SK-N-SH treated with all-trans-retinoic acid at 6 μM for 48 hours (cell line): ENCODE data around the gene RUSF1.
A peak's percentile ranks its signal among the peaks of the same experiment; 100 is the strongest.

ENCODE experiments used
- ATAC-seq: fragments of 200-7000 bp; cut with Tn5 transposase; 3 replicates; pipeline ENCODE4 v1.9.1; 2020; ENCODE audit warnings: mild to moderate bottlenecking, moderate library complexity
- BACH2 ChIP-seq: fragments of 250-450 bp; sonication (Bioruptor Pico); IDR thresholded peaks from 2 replicates; pipeline ENCODE4 v1.9.0; 2021; ENCODE audit warnings: mild to moderate bottlenecking, borderline replicate concordance
- CSDC2 ChIP-seq: fragments of 250-450 bp; sonication (Bioruptor Pico); IDR thresholded peaks from 2 replicates; pipeline ENCODE4 v1.5.0; 2020; ENCODE audit warnings: mild to moderate bottlenecking, moderate library complexity
- ESRRG ChIP-seq: fragments of 250-450 bp; sonication (Bioruptor Pico); IDR thresholded peaks from 2 replicates; pipeline ENCODE4 v1.6.1; 2021; ENCODE audit warnings: mild to moderate bottlenecking
- GLIS3 ChIP-seq: fragments of 250-450 bp; sonication (Bioruptor Pico); IDR thresholded peaks from 2 replicates; pipeline ENCODE4 v1.5.0; 2020; ENCODE audit warnings: mild to moderate bottlenecking, moderate library complexity
- ISL1 ChIP-seq: fragments of 250-450 bp; sonication (Bioruptor Pico); IDR thresholded peaks from 2 replicates; pipeline ENCODE4 v2.1.2; 2022; ENCODE audit warnings: mild to moderate bottlenecking, moderate library complexity
- OSR1 ChIP-seq: fragments of 250-450 bp; sonication (Bioruptor Pico); IDR thresholded peaks from 2 replicates; pipeline ENCODE4 v1.8.0; 2022; ENCODE audit warnings: moderate library complexity, mild to moderate bottlenecking, inconsistent platforms
- RARB ChIP-seq: fragments of 250-450 bp; sonication (Bioruptor Pico); IDR thresholded peaks from 2 replicates; pipeline ENCODE4 v1.8.0; 2021; ENCODE audit warnings: mild to moderate bottlenecking, moderate library complexity
- TCF4 ChIP-seq: fragments of 250-450 bp; sonication (Bioruptor Pico); IDR thresholded peaks from 2 replicates; pipeline ENCODE4 v1.8.0; 2021; ENCODE audit warnings: mild to moderate bottlenecking, moderate library complexity, borderline replicate concordance
- TOX ChIP-seq: fragments of 250-450 bp; sonication (Bioruptor Pico); IDR thresholded peaks from 2 replicates; pipeline ENCODE4 v1.8.0; 2021; ENCODE audit warnings: mild to moderate bottlenecking, moderate library complexity, borderline replicate concordance
- ZC3H10 ChIP-seq: fragments of 250-450 bp; sonication (Bioruptor Pico); IDR thresholded peaks from 2 replicates; pipeline ENCODE4 v1.5.1; 2021; ENCODE audit warnings: mild to moderate bottlenecking, moderate library complexity
- ZFP3 ChIP-seq: fragments of 250-450 bp; sonication (Bioruptor Pico); IDR thresholded peaks from 2 replicates; pipeline ENCODE4 v1.5.0; 2020; ENCODE audit warnings: mild to moderate bottlenecking, moderate library complexity
- ZFP30 ChIP-seq: fragments of 450-650 bp; formaldehyde crosslinking; IDR thresholded peaks from 2 replicates; pipeline ENCODE4 v1.5.0; 2022; ENCODE audit warnings: mild to moderate bottlenecking, moderate library complexity
- ZNF565 ChIP-seq: fragments of 450-650 bp; formaldehyde crosslinking; conservative IDR thresholded peaks from 2 replicates; pipeline ENCODE4 v1.5.0; 2020; ENCODE audit warnings: low read depth, mild to moderate bottlenecking, moderate library complexity
- ZNF70 ChIP-seq: fragments of 450-650 bp; formaldehyde crosslinking; IDR thresholded peaks from 2 replicates; pipeline ENCODE4 v1.5.0; 2020; ENCODE audit warnings: mild to moderate bottlenecking, moderate library complexity
- ZNF8 ChIP-seq: fragments of 450-650 bp; formaldehyde crosslinking; IDR thresholded peaks from 2 replicates; pipeline ENCODE4 v1.5.0; 2020; ENCODE audit warnings: mild to moderate bottlenecking, moderate library complexity
- TF ChIP-seq, protein P1 (sequence below): fragments of 250-450 bp; sonication (Bioruptor Pico); IDR thresholded peaks from 2 replicates; pipeline ENCODE4 v1.8.0; 2020; ENCODE audit warnings: mild to moderate bottlenecking, moderate library complexity, borderline replicate concordance
- TF ChIP-seq, protein P2 (sequence below): fragments of 250-450 bp; sonication (Bioruptor Pico); IDR thresholded peaks from 2 replicates; pipeline ENCODE4 v1.8.0; 2021; ENCODE audit warnings: low read depth, mild to moderate bottlenecking, moderate library complexity, borderline replicate concordance
- TF ChIP-seq, protein P3 (sequence below): fragments of 250-450 bp; sonication (Bioruptor Pico); IDR thresholded peaks from 2 replicates; pipeline ENCODE4 v1.5.1; 2020; ENCODE audit warnings: low read depth, mild to moderate bottlenecking, moderate library complexity
- TF ChIP-seq, protein P4 (sequence below): fragments of 250-450 bp; sonication (Bioruptor Pico); IDR thresholded peaks from 2 replicates; pipeline ENCODE4 v1.5.0; 2020; ENCODE audit warnings: mild to moderate bottlenecking, moderate library complexity
- TF ChIP-seq, protein P5 (sequence below): fragments of 250-450 bp; sonication (Bioruptor Pico); IDR thresholded peaks from 2 replicates; pipeline ENCODE4 v1.5.1; 2021; ENCODE audit warnings: mild to moderate bottlenecking, moderate library complexity

Gene RUSF1

DNA sequence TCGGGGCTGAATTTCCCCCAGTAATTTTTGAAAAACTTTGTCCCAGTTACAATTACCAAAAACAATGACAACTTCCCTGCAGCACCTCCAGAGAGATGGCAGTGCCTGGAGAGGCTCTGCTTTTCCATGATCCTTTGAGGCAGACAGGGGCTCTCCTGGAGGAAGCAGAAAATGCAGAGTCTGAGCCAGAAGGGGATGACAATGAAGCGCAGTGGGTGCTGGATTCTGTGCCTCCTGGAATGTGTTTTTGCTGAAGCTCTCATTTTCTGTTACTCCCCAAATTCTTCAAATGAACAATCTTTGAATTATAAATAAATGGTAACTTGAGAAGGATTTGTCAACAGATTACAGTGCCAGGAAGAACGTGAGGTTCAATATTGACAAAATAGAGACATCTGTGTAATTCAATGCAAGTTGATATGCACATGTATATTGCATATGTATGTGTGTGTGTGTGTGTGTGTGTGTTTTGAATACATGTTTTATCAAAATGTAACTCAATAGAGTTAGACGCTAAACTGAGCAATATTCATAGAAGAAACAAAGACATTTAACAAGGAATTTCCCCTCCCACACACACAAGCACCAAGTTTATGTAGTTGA lies 9.7 kb upstream of the RUSF1 start (continued):
- TF ChIP-seq TOX (CRISPR knock-in tag): no peak
- no peak for TF ChIP-seq ZFP3 (CRISPR knock-in tag)
- TF ChIP-seq, protein P1, sequence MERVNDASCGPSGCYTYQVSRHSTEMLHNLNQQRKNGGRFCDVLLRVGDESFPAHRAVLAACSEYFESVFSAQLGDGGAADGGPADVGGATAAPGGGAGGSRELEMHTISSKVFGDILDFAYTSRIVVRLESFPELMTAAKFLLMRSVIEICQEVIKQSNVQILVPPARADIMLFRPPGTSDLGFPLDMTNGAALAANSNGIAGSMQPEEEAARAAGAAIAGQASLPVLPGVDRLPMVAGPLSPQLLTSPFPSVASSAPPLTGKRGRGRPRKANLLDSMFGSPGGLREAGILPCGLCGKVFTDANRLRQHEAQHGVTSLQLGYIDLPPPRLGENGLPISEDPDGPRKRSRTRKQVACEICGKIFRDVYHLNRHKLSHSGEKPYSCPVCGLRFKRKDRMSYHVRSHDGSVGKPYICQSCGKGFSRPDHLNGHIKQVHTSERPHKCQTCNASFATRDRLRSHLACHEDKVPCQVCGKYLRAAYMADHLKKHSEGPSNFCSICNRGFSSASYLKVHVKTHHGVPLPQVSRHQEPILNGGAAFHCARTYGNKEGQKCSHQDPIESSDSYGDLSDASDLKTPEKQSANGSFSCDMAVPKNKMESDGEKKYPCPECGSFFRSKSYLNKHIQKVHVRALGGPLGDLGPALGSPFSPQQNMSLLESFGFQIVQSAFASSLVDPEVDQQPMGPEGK (CRISPR knock-in tag): no peak

DNA sequence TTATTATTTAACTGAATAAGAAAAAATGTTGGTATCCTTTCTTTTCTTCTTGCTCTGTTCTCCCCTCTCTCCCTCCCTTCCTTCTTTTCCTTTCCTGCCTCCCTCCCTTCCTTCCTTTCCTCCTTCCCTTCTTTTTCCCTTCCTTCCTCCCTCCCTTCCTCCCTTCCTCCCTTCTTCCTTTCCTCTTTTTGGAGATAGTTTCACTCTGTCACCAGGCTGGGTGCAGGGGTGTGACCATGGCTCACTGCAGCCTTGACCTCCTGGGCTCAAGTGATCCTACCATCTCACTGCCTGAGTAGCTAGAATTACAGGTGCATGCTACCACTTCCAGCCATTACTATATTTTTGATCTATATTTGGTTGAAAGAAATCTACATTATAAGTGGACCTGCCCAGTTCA lies 5.7 kb upstream of the RUSF1 start:
- ATAC-seq: no peak
- TF ChIP-seq CSDC2 (CRISPR knock-in tag) (no peak), ZFP3 (CRISPR knock-in tag) (no peak), RARB (CRISPR knock-in tag) (no peak), GLIS3 (no peak), ZNF565 (no peak), ZFP30 (CRISPR knock-in tag) (no peak), ISL1 (CRISPR knock-in tag) (no peak)
- TF ChIP-seq, protein P2, sequence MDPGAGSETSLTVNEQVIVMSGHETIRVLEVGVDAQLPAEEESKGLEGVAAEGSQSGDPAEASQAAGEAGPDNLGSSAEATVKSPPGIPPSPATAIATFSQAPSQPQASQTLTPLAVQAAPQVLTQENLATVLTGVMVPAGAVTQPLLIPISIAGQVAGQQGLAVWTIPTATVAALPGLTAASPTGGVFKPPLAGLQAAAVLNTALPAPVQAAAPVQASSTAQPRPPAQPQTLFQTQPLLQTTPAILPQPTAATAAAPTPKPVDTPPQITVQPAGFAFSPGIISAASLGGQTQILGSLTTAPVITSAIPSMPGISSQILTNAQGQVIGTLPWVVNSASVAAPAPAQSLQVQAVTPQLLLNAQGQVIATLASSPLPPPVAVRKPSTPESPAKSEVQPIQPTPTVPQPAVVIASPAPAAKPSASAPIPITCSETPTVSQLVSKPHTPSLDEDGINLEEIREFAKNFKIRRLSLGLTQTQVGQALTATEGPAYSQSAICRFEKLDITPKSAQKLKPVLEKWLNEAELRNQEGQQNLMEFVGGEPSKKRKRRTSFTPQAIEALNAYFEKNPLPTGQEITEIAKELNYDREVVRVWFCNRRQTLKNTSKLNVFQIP (CRISPR knock-in tag): no peak
- TF ChIP-seq, protein P3, sequence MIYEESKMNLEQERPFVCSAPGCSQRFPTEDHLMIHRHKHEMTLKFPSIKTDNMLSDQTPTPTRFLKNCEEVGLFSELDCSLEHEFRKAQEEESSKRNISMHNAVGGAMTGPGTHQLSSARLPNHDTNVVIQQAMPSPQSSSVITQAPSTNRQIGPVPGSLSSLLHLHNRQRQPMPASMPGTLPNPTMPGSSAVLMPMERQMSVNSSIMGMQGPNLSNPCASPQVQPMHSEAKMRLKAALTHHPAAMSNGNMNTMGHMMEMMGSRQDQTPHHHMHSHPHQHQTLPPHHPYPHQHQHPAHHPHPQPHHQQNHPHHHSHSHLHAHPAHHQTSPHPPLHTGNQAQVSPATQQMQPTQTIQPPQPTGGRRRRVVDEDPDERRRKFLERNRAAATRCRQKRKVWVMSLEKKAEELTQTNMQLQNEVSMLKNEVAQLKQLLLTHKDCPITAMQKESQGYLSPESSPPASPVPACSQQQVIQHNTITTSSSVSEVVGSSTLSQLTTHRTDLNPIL: no peak
- TF ChIP-seq, protein P4, sequence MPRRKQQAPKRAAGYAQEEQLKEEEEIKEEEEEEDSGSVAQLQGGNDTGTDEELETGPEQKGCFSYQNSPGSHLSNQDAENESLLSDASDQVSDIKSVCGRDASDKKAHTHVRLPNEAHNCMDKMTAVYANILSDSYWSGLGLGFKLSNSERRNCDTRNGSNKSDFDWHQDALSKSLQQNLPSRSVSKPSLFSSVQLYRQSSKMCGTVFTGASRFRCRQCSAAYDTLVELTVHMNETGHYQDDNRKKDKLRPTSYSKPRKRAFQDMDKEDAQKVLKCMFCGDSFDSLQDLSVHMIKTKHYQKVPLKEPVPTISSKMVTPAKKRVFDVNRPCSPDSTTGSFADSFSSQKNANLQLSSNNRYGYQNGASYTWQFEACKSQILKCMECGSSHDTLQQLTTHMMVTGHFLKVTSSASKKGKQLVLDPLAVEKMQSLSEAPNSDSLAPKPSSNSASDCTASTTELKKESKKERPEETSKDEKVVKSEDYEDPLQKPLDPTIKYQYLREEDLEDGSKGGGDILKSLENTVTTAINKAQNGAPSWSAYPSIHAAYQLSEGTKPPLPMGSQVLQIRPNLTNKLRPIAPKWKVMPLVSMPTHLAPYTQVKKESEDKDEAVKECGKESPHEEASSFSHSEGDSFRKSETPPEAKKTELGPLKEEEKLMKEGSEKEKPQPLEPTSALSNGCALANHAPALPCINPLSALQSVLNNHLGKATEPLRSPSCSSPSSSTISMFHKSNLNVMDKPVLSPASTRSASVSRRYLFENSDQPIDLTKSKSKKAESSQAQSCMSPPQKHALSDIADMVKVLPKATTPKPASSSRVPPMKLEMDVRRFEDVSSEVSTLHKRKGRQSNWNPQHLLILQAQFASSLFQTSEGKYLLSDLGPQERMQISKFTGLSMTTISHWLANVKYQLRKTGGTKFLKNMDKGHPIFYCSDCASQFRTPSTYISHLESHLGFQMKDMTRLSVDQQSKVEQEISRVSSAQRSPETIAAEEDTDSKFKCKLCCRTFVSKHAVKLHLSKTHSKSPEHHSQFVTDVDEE (CRISPR knock-in tag): no peak
- TF ChIP-seq, protein P1 (CRISPR knock-in tag): no peak

DNA sequence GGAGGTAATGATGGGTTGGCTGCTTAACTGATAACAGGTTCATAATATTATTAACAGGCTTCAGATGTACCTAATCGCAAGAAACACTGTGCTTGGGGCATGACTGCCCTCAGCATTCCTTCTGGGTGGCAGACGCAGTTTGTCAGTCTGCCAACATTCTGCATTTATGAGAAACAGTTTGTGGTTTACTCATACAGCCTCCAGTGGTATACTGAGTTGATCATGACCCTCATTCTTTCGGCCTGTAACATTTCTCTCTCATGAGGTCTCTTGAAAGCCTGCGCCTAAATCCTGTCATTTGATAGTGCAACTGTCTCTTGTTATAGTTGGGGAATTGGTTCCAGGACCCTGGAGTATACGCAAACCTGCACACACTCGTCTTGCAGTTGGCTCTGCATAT lies 4.9 kb upstream of the RUSF1 start:
- peak; percentile 79 for ATAC-seq
- TF ChIP-seq, protein P2 (CRISPR knock-in tag): no peak
- TF ChIP-seq CSDC2 (CRISPR knock-in tag) (no peak), ZNF565 (no peak), BACH2 (CRISPR knock-in tag) (no peak), TCF4 (no peak), ESRRG (CRISPR knock-in tag) (no peak), ZNF8 (CRISPR knock-in tag) (no peak), ZNF70 (no peak), ZC3H10 (CRISPR knock-in tag) (no peak), ZFP3 (CRISPR knock-in tag) (no peak), TOX (CRISPR knock-in tag) (no peak), ISL1 (CRISPR knock-in tag) (no peak), ZFP30 (CRISPR knock-in tag) (no peak), OSR1 (no peak)
- TF ChIP-seq, protein P4 (CRISPR knock-in tag): no peak
- TF ChIP-seq, protein P5, sequence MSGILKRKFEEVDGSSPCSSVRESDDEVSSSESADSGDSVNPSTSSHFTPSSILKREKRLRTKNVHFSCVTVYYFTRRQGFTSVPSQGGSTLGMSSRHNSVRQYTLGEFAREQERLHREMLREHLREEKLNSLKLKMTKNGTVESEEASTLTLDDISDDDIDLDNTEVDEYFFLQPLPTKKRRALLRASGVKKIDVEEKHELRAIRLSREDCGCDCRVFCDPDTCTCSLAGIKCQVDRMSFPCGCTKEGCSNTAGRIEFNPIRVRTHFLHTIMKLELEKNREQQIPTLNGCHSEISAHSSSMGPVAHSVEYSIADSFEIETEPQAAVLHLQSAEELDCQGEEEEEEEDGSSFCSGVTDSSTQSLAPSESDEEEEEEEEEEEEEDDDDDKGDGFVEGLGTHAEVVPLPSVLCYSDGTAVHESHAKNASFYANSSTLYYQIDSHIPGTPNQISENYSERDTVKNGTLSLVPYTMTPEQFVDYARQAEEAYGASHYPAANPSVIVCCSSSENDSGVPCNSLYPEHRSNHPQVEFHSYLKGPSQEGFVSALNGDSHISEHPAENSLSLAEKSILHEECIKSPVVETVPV: no peak
